T-helper 2 cell (primary cell): ENCODE measurements around the gene ANKS1B.
A peak's percentile ranks its signal among the peaks of the same experiment; 100 is the strongest.

ENCODE experiments used
- DNase-seq, 5 experiments: peaks; one replicate each; pipeline versions ENCODE4 v3.0.0 to v3.0.0-alpha.2; 2012 to 2022

ANKS1B gene

GRCh38 chr12:99959549-99960170, 25.1 kb downstream of the ANKS1B start:
- no peak for DNase-seq

DNA sequence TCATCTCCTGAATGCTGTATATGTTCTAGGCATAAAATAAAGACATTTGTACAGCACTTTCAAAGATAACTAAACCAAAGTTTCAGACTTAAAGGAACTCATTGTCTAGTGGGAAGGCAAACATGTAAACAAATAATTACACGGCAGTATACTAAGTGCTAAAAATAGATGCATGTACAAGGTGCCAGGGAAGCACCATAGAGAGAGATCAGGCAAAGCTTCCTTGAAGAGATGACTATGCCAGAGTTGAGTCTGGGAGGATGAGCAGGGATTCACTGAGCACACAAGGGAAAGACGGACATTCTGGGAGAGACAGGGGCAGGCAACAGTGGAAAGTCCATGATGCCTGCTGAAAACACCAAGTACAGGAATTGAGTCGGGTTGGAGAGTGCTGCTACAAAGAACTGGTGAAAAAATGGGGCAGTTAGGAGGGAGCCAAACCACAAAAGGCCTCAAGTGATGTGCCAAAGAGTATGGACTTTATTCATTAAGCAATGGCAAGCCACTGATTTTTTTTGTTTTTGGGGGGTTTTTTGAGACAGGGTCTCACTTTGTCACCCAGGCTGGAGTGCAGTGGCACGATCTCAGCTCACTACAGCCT, 26.8 kb downstream of the ANKS1B start:
- DNase-seq, result no peak

- DNase-seq, result no peak
Observed at GRCh38 chr12:99954724-99955123, 30.0 kb downstream of the ANKS1B start.

GRCh38 chr12:99948370-99948769, 36.4 kb downstream of the ANKS1B start:
- DNase-seq, result no peak

GRCh38 chr12:99946131-99946530, 38.6 kb downstream of the ANKS1B start:
- DNase-seq, result no peak

DNA sequence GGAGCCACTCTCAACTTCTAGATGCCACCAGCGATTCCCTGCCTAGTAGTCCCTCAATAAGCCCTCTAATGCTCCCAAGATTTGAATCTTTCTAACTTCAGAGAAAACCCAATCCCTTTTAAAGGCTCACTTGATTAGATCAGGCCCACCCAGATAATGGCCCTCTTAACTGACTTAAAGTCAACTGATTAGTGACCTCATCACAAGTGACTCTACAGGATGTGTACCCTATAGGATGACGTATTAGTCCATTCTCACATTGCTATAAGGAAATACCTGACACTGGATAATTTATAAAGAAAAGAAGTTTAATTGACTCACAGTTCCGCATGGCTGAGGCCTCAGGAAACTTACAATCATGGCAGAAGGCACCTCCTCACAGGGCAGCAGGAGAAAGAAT, 49.1 kb downstream of the ANKS1B start:
- DNase-seq, result no peak

GRCh38 chr12:99926511-99927169, 58.1 kb downstream of the ANKS1B start:
- no peak for DNase-seq

- peak in 1 of 5 experiments; percentile 1 for DNase-seq
Observed at GRCh38 chr12:99920353-99920960, 64.3 kb downstream of the ANKS1B start.

GRCh38 chr12:99917711-99918402, 66.9 kb downstream of the ANKS1B start:
- no peak for DNase-seq

- no peak for DNase-seq
Observed at GRCh38 chr12:99916555-99916954, 68.2 kb downstream of the ANKS1B start.

DNA sequence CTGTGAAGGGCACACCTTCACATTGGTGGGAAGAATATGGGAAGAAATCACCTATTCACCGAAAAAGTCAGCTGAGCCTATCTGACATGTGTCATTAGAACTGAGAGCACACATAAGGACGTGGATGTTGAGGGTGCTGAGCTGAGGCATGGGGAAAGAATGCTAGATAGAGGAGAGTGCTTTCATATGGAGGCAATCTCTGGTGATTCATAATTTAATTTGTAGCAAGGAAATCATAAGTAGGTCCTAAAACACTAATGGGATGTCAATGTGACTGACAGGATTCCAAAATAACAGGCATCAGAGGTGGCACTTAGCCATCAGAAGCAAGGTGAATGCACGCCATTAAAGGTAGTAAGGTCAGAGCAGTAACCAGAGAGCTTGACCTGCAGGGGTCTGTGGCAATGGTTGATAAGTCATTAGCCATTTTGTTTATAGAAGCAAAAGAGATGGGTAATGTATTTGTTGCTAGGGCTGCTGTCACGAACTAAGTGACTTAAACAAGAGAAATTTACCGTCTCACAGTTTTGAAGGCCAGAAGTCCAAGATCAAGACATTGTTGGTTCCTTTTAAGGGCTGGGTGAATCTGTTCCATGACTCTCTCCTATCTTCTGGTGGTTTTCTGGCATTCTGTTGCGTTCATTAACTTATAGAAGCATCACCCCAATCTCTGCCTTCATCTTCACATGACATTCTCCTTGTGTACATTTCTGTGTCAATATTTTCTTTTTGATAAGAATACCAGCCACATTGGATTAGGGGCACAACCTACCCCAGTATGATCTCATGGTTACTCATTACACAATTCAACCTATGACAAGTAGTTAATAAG, 69.3 kb downstream of the ANKS1B start:
- no peak for DNase-seq

- no peak for DNase-seq
Observed at GRCh38 chr12:99914206-99914605, 70.5 kb downstream of the ANKS1B start.

GRCh38 chr12:99911967-99912366, 72.8 kb downstream of the ANKS1B start:
- DNase-seq, result peak in 1 of 5 experiments; percentile 46

- no peak for DNase-seq
Observed at GRCh38 chr12:99911081-99911480, 73.7 kb downstream of the ANKS1B start.

GRCh38 chr12:99910342-99910741, 74.4 kb downstream of the ANKS1B start:
- no peak for DNase-seq

GRCh38 chr12:99906786-99907579, 77.8 kb downstream of the ANKS1B start:
- no peak for DNase-seq

GRCh38 chr12:99901181-99901580, 83.6 kb downstream of the ANKS1B start:
- DNase-seq, result no peak

DNA sequence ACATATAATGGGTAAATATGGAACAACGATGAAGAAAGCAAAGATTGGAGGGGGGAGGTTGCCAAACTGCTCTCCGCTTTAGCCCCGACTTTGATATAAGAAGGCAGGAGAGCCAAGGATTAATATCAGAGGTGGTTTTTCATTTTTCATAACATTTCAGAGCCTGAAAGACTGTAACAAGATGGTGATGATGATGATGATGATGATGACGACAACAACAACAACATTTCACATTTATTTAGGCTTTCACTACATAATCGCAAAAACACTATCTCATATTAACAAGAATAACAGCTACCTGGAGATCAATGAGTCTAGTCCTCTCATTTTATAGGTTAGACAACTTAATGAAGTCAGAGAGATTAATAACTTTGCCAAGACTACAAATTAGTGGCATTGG, 86.1 kb downstream of the ANKS1B start:
- no peak for DNase-seq

GRCh38 chr12:99879439-99879838, 105.3 kb downstream of the ANKS1B start:
- DNase-seq, result no peak

DNA sequence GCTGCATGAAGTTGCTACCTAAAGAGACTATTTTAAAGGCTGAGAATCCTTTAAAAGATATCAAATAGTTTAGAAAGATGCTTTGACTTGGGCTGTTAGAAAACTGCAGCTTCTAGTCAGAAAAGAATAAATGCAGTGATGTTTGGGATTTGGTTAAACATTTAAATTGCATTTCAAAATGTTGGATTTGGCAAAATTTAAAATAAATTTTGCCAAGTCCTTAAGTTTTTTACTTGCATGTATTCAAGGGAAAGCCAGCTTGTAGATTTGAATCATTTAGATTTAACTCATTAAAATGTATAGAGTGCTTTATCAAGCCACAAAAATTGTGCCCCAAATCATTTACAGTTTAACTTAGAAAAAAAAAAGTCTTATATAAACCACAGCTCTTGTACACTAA, 109.7 kb downstream of the ANKS1B start:
- DNase-seq, result no peak

GRCh38 chr12:99870085-99870484, 114.7 kb downstream of the ANKS1B start:
- DNase-seq, result no peak
